ENCODE data around the gene ANKRD10. TPM values are rescaled to one million over a fixed set of nuclear protein-coding genes. Genes with fewer than 3 reads are reported as not detected.

Gene ANKRD10
- total RNA-seq, 1 experiment from 2014 or later = 120 TPM

DNA sequence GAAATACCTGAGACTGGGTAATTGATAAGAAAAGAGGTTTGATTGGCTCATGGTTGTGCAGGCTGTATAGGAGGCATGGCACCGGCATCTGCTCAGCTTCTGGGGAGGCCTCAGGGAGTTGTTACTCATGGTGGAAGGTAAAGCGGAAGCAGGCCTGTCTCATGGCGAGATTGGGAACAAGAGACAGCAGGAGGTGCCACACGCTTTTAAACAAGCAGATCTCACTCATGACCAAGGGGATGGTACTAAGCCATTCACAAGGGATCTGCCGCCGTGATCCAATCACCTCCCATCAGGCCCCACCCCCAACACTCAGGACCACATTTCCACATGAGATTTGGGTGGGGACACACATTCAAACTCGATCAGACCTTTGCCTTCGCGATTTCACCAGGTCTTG lies 86.2 kb downstream of the ANKRD10 start:
- intact Hi-C loops (cut with micrococcal nuclease; ENCODE audit: unreplicated experiment) = no loop called here
- TF ChIP-seq, protein P1, sequence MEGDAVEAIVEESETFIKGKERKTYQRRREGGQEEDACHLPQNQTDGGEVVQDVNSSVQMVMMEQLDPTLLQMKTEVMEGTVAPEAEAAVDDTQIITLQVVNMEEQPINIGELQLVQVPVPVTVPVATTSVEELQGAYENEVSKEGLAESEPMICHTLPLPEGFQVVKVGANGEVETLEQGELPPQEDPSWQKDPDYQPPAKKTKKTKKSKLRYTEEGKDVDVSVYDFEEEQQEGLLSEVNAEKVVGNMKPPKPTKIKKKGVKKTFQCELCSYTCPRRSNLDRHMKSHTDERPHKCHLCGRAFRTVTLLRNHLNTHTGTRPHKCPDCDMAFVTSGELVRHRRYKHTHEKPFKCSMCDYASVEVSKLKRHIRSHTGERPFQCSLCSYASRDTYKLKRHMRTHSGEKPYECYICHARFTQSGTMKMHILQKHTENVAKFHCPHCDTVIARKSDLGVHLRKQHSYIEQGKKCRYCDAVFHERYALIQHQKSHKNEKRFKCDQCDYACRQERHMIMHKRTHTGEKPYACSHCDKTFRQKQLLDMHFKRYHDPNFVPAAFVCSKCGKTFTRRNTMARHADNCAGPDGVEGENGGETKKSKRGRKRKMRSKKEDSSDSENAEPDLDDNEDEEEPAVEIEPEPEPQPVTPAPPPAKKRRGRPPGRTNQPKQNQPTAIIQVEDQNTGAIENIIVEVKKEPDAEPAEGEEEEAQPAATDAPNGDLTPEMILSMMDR (IDR thresholded peaks at IDR 0.05; ENCODE audit: unreplicated experiment) = no peak
- H3K27ac Mint-ChIP-seq (ENCODE audit: unreplicated experiment) = no peak overlapping the region
- H3K27me3 Mint-ChIP-seq (ENCODE audit: unreplicated experiment) = no peaks in the 10 kb centered on the region
- CTCF ChIA-PET = no interaction called here
- no TSS peak for BruUV-seq (replicated peaks)
- H3K4me1 Mint-ChIP-seq (ENCODE audit: low read depth, unreplicated experiment) = no peaks in the 10 kb centered on the region
- DNase-seq = no peak
- peaks cover 2% of the 10 kb centered on the region for H3K9me3 Mint-ChIP-seq (ENCODE audit: low read depth, unreplicated experiment)
- H3K4me3 Mint-ChIP-seq (ENCODE audit: low read depth, unreplicated experiment) = no peak overlapping the region
- H3K36me3 Mint-ChIP-seq (ENCODE audit: insufficient read depth, unreplicated experiment) = no peaks in the 10 kb centered on the region

Other genes starting within 250 kb of the ANKRD10 start
- gene CARS2, start 209.0 kb downstream of the ANKRD10 start, total RNA-seq (2022) = 19.4 and 24.8 TPM in 2 replicates
- gene ING1, start 201.4 kb downstream of the ANKRD10 start, total RNA-seq (2022) = 8.4 and 8.9 TPM in 2 replicates
- gene ARHGEF7, start 200.2 kb upstream of the ANKRD10 start, total RNA-seq (2022) = 17.7 and 19.6 TPM in 2 replicates

Data from Calu3 (cell line).